Neural cell (in vitro differentiated cells): ENCODE results near the gene DCAF6. TPM values are rescaled to one million over a fixed set of nuclear protein-coding genes. Genes with fewer than 3 reads are reported as not detected.

Experiments used
- H2AFZ ChIP-seq: fragments of 200-600, 300-800 bp; sonication (generic), shearing (Covaris generic); 2 replicates; pipeline ENCODE4 v1.6.0; 2014; ENCODE audit warnings: low read depth, mild to moderate bottlenecking, antibody characterized with exemption, low read length, moderate library complexity
- H3F3A ChIP-seq: fragments of 200-600 bp; shearing (Covaris generic); 2 replicates; pipeline ENCODE4 v1.6.1; 2016; ENCODE audit warnings: mild to moderate bottlenecking, moderate library complexity, mixed read lengths, antibody characterized with exemption, low read length; ENCODE audit not compliant: insufficient read depth, poor library complexity, severe bottlenecking
- H3K27ac ChIP-seq: fragments of 200-600, 300-800 bp; sonication (generic), shearing (Covaris generic); 2 replicates; pipeline ENCODE4 v1.5.1; 2014; ENCODE audit warnings: mild to moderate bottlenecking, low read length, moderate library complexity
- H3K27me3 ChIP-seq: fragments of 300-800, 200-600 bp; sonication (generic), shearing (Covaris generic); 2 replicates; pipeline ENCODE4 v1.6.0; 2014; ENCODE audit warnings: mild to moderate bottlenecking, low read depth, low read length, moderate library complexity; ENCODE audit not compliant: insufficient read depth
- H3K36me3 ChIP-seq: fragments of 300-800, 200-600 bp; sonication (generic), shearing (Covaris generic); 2 replicates; pipeline ENCODE4 v1.5.1; 2014; ENCODE audit warnings: mild to moderate bottlenecking, antibody characterized with exemption, low read length, moderate library complexity; ENCODE audit not compliant: insufficient read depth
- H3K4me2 ChIP-seq: fragments of 300-800, 200-600 bp; sonication (generic), shearing (Covaris generic); 2 replicates; pipeline ENCODE4 v1.6.0; 2014; ENCODE audit warnings: mild to moderate bottlenecking, low read length
- H3K4me3 ChIP-seq: fragments of 300-800, 200-600 bp; sonication (generic), shearing (Covaris generic); 2 replicates; pipeline ENCODE4 v1.5.1; 2014; ENCODE audit warnings: mild to moderate bottlenecking, low read length, moderate library complexity
- H3K79me2 ChIP-seq: fragments of 200-600 bp; shearing (Covaris generic); replicated peaks from 2 replicates; pipeline ENCODE4 v1.6.0; 2014; ENCODE audit warnings: mild to moderate bottlenecking, low read length, moderate library complexity; ENCODE audit not compliant: insufficient read depth
- H3K9ac ChIP-seq: fragments of 300-800, 200-600 bp; sonication (generic), shearing (Covaris generic); 2 replicates; pipeline ENCODE4 v1.6.1; 2016; ENCODE audit warnings: mild to moderate bottlenecking, low read length, mixed read lengths
- H3K9me2 ChIP-seq: fragments of 200-600 bp; shearing (Covaris generic); 2 replicates; pipeline ENCODE4 v1.6.1; 2016; ENCODE audit warnings: mild to moderate bottlenecking, low read length, mixed read lengths; ENCODE audit not compliant: insufficient read depth
- H3K9me3 ChIP-seq: fragments of 200-600, 300-800 bp; sonication (generic), shearing (Covaris generic); 2 replicates; pipeline ENCODE4 v1.6.1; 2016; ENCODE audit warnings: mild to moderate bottlenecking, mixed run types, low read length, moderate library complexity, mixed read lengths
- H4K20me1 ChIP-seq: fragments of 200-600 bp; shearing (Covaris generic); 2 replicates; pipeline ENCODE4 v1.6.1; 2016; ENCODE audit warnings: mild to moderate bottlenecking, mixed run types; ENCODE audit not compliant: insufficient read depth
- CTCF ChIP-seq: fragments of 450-650 bp; IDR thresholded peaks from 2 replicates; pipeline ENCODE4 v1.5.1; 2014; ENCODE audit warnings: antibody characterized with exemption, mild to moderate bottlenecking, moderate library complexity; ENCODE audit not compliant: poor library complexity, severe bottlenecking
- EP300 ChIP-seq: fragments of 450-650 bp; conservative IDR thresholded peaks from 2 replicates; pipeline ENCODE4 v1.6.1; 2014; ENCODE audit warnings: antibody characterized with exemption, mild to moderate bottlenecking, moderate library complexity; ENCODE audit not compliant: poor library complexity, severe bottlenecking
- EZH2 ChIP-seq: fragments of 200-600, 300-800 bp; shearing (Covaris generic), sonication (generic); IDR thresholded peaks from 2 replicates; pipeline ENCODE4 v1.6.1; 2014; ENCODE audit warnings: antibody characterized with exemption, low read length, borderline replicate concordance, mild to moderate bottlenecking; ENCODE audit not compliant: insufficient read depth, poor library complexity, severe bottlenecking
- MXI1 ChIP-seq: fragments of 450-650 bp; conservative IDR thresholded peaks from 2 replicates; pipeline ENCODE4 v1.6.1; 2014; ENCODE audit warnings: antibody characterized with exemption, mild to moderate bottlenecking; ENCODE audit not compliant: poor library complexity, severe bottlenecking
- POLR2AphosphoS5 ChIP-seq: IDR thresholded peaks from 2 replicates; pipeline ENCODE4 v1.6.1; 2012
- RAD21 ChIP-seq: fragments of 450-650 bp; conservative IDR thresholded peaks from 2 replicates; pipeline ENCODE4 v1.6.1; 2014; ENCODE audit warnings: antibody characterized with exemption, mild to moderate bottlenecking, moderate library complexity
- SMC3 ChIP-seq: fragments of 450-650 bp; conservative IDR thresholded peaks from 2 replicates; pipeline ENCODE4 v1.6.1; 2014; ENCODE audit warnings: antibody characterized with exemption, mild to moderate bottlenecking, moderate library complexity; ENCODE audit not compliant: poor library complexity
- TAF1 ChIP-seq: IDR thresholded peaks from 2 replicates; pipeline ENCODE4 v1.6.1; 2012; ENCODE audit warnings: low read depth
- polyA plus RNA-seq: library from polyadenylated mRNA; depleted of rRNA; stranded (reverse); fragments of >200 nt; gene quantifications from 2 replicates; pipeline ENCODE4 v1.2.3, GENCODE V29; 2014
- TF ChIP-seq, protein P1 (sequence below): IDR thresholded peaks from 2 replicates; pipeline ENCODE4 v1.6.1; 2012; ENCODE audit warnings: borderline replicate concordance

DCAF6 gene
- polyA plus RNA-seq, 1 donor from 2014 or later = 44.8 TPM

DNA sequence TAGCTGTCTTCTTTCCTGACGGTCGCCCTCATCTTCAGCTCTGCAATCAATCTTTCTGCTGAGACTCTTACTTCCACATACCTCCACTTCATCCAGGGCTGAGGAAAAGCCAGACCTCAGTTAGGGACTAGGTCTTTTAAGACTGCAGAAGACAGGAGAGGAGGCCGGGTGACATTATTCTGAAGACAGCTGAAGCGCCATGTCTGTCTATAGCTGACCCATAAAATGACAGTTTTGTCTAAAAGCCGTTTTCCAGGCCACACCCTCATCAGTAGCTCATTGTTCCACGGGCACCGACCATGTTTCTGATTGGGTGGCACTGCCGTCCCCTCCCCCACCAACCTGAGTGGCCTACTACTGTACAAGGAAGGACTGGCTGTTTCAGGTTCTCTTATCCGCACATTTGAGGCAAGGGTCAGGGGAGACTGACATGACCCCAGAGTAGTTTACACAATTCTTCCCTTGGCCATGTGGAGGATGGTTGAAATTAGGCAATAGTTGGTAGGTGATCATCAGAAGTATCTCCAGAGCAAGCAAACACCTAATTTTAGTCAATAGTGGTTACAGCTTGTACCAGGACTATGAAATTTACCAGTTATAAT is 22.5 kb upstream of the DCAF6 start, which contains the start of gene ADCY10:
ADCY10 (minus strand) TSS at position 240 of the 602 bp plus-strand sequence. CDS start 8,994 bp downstream, outside the sequence.
- H3K27ac ChIP-seq = no peak within 1 kb of the TSS
- H3K36me3 ChIP-seq = peaks cover 5% of the 10 kb centered on the region
- H3K79me2 ChIP-seq = no peaks in the 10 kb centered on the region
- TF ChIP-seq, protein P1, sequence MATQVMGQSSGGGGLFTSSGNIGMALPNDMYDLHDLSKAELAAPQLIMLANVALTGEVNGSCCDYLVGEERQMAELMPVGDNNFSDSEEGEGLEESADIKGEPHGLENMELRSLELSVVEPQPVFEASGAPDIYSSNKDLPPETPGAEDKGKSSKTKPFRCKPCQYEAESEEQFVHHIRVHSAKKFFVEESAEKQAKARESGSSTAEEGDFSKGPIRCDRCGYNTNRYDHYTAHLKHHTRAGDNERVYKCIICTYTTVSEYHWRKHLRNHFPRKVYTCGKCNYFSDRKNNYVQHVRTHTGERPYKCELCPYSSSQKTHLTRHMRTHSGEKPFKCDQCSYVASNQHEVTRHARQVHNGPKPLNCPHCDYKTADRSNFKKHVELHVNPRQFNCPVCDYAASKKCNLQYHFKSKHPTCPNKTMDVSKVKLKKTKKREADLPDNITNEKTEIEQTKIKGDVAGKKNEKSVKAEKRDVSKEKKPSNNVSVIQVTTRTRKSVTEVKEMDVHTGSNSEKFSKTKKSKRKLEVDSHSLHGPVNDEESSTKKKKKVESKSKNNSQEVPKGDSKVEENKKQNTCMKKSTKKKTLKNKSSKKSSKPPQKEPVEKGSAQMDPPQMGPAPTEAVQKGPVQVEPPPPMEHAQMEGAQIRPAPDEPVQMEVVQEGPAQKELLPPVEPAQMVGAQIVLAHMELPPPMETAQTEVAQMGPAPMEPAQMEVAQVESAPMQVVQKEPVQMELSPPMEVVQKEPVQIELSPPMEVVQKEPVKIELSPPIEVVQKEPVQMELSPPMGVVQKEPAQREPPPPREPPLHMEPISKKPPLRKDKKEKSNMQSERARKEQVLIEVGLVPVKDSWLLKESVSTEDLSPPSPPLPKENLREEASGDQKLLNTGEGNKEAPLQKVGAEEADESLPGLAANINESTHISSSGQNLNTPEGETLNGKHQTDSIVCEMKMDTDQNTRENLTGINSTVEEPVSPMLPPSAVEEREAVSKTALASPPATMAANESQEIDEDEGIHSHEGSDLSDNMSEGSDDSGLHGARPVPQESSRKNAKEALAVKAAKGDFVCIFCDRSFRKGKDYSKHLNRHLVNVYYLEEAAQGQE = no peak
- TF ChIP-seq SMC3 (no peak), TAF1 (no peak), POLR2AphosphoS5 (no peak), EP300 (no peak), CTCF (no peak), MXI1 (no peak), RAD21 (no peak), EZH2 (no peak)
- no peak within 1 kb of the TSS for H3K4me3 ChIP-seq
- H3K9ac ChIP-seq = no peak within 1 kb of the TSS
- H3K27me3 ChIP-seq = no peaks in the 10 kb centered on the region
- no peak within 1 kb of the TSS for H2AFZ ChIP-seq
- no peaks in the 10 kb centered on the region for H3K9me2 ChIP-seq
- H4K20me1 ChIP-seq = no peaks in the 10 kb centered on the region
- H3K4me2 ChIP-seq = no peak within 1 kb of the TSS
- no peaks in the 10 kb centered on the region for H3K9me3 ChIP-seq
- H3F3A ChIP-seq = no peaks in the 10 kb centered on the region

DNA sequence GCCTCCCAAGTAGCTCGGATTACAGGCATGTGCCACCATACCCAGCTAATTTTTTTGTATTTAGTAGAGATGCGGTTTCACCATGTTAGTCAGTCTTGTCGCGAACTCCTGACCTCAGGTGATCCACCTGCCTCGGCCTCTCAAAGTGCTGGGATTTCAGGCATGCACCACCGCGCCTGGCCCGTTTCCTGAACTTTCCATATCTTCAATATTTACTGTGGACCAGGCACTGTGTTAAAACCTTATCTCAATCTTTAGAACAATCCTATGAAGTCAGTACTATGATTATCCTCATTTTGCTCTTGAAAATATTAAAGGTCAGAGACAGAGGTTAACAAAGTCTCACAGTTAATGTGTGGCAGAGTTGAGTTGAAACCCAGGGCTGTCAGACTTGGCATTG is 20.9 kb upstream of the DCAF6 start:
- Histone ChIP-seq H3K36me3 (peaks cover 5% of the 10 kb centered on the region), H3K4me2 (no peak overlapping the region), H3K79me2 (no peaks in the 10 kb centered on the region), H3K27ac (no peak overlapping the region), H3K9ac (no peak overlapping the region), H3K27me3 (no peaks in the 10 kb centered on the region), H3K9me3 (no peaks in the 10 kb centered on the region), H3K4me3 (no peak overlapping the region), H4K20me1 (no peaks in the 10 kb centered on the region), H3K9me2 (no peaks in the 10 kb centered on the region), H2AFZ (no peak overlapping the region), H3F3A (no peaks in the 10 kb centered on the region)
- TF ChIP-seq CTCF (no peak), EP300 (no peak), EZH2 (no peak), MXI1 (no peak), SMC3 (no peak), TAF1 (no peak), RAD21 (no peak), POLR2AphosphoS5 (no peak)
- TF ChIP-seq, protein P1 = no peak
